MM.1S (cell line): Measurements from ENCODE around the gene DNAJC5.

Source experiments
- EZH2 ChIP-seq: fragments of 300-600 bp; sonication (generic); optimal IDR thresholded peaks from 2 replicates; pipeline ENCODE3; 2017; ENCODE audit warnings: low read depth, mild to moderate bottlenecking, antibody characterized with exemption, low read length, mixed read lengths
- EZH2phosphoT487 ChIP-seq: fragments of 300-600 bp; sonication (generic); IDR thresholded peaks from 2 replicates; pipeline ENCODE4 v1.6.1; 2018; ENCODE audit warnings: antibody characterized with exemption, low read length
- TF ChIP-seq, protein P1 (sequence below): fragments of 300-600 bp; sonication (generic); IDR thresholded peaks from 2 replicates; pipeline ENCODE4 v1.5.1; 2016; ENCODE audit warnings: antibody characterized with exemption, low read length, mixed read lengths

DNA sequence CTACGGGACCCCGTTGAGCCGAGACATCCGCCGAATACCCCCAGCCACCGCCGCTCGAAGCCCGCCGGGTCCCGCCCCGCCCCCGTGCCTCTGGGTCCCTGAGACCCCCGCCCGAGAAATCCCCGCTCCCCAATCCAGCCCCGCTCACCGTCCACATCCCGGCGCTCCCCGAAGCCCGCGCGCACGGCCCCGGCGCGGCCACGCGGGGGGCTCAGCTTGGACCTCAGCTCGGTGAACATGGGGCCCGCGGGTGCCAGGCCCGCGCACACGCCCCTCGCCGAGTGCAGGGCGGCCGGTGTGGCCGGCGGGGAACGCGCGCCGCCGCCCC, 84.3 kb downstream of the DNAJC5 start:
- TF ChIP-seq, protein P1, sequence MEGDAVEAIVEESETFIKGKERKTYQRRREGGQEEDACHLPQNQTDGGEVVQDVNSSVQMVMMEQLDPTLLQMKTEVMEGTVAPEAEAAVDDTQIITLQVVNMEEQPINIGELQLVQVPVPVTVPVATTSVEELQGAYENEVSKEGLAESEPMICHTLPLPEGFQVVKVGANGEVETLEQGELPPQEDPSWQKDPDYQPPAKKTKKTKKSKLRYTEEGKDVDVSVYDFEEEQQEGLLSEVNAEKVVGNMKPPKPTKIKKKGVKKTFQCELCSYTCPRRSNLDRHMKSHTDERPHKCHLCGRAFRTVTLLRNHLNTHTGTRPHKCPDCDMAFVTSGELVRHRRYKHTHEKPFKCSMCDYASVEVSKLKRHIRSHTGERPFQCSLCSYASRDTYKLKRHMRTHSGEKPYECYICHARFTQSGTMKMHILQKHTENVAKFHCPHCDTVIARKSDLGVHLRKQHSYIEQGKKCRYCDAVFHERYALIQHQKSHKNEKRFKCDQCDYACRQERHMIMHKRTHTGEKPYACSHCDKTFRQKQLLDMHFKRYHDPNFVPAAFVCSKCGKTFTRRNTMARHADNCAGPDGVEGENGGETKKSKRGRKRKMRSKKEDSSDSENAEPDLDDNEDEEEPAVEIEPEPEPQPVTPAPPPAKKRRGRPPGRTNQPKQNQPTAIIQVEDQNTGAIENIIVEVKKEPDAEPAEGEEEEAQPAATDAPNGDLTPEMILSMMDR: no peak
- no peak for TF ChIP-seq EZH2
- TF ChIP-seq EZH2phosphoT487: no peak
